Neutrophil (primary cell): Measurements from ENCODE around the gene CCDC121.

ENCODE experiments used
- H3K27ac ChIP-seq: fragments of 200-600 bp; sonication (generic); 2 replicates; pipeline ENCODE4 v1.5.1; 2016; ENCODE audit warnings: mild to moderate bottlenecking, moderate library complexity
- H3K27me3 ChIP-seq: fragments of 200-600 bp; sonication (generic); 2 replicates; pipeline ENCODE4 v1.6.0; 2016; ENCODE audit warnings: mild to moderate bottlenecking
- H3K36me3 ChIP-seq: fragments of 200-600 bp; sonication (generic); 2 replicates; pipeline ENCODE4 v1.5.1; 2017
- H3K4me1 ChIP-seq, 2 experiments: fragments of 200-600 bp in 1 of 2; sonication (generic) in 1 of 2; 1 replicate in 1 of 2; 2 replicates in 1 of 2; pipeline versions ENCODE4 v1.5.1 to v1.6.1; 2013 to 2016; ENCODE audit warnings: low read depth in 1 of 2, low read length in 1 of 2, mild to moderate bottlenecking in 1 of 2, moderate library complexity in 1 of 2; ENCODE audit not compliant: control insufficient read depth in 1 of 2, insufficient read depth in 1 of 2
- H3K4me3 ChIP-seq, 2 experiments: fragments of 200-600 bp in 1 of 2; sonication (generic) in 1 of 2; 1 replicate in 1 of 2; 2 replicates in 1 of 2; pipeline ENCODE4 v1.5.1; 2013 to 2016; ENCODE audit warnings: low read depth in 1 of 2, low read length in 1 of 2, mild to moderate bottlenecking in 1 of 2, moderate library complexity in 1 of 2
- H3K9me3 ChIP-seq: fragments of 200-600 bp; sonication (generic); 2 replicates; pipeline ENCODE4 v1.5.1; 2016
- CTCF ChIP-seq: fragments of 200-600 bp; sonication (generic); IDR thresholded peaks from 2 replicates; pipeline ENCODE4 v1.5.1; 2016; ENCODE audit warnings: antibody characterized with exemption

The CCDC121 gene

DNA sequence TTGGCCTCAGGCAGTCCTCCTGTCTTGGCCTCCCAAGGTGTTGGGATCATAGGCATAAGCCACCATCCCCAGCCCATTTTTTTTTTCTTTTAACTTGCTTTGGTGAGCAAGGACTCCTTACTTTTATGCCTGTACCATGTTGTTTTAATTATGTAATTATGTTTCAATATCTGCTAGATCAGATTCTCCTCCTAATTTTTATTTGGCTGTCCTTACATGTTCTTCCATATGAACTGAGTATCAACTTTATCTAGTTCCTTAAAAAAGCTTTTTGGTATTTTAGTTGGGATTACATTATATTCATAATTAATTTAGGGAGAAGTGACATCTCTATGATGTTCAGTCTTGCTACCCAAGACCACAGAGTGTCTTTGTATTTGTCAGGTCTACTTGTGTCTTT is 16.4 kb upstream of the CCDC121 start:
- peaks cover 67% of the 10 kb centered on the region for H3K36me3 ChIP-seq
- no peaks in the 10 kb centered on the region for H3K9me3 ChIP-seq

GRCh38 chr2:27640722-27641245 is 12.0 kb upstream of the CCDC121 start:
- no peak overlapping the region for H3K27ac ChIP-seq
- TF ChIP-seq CTCF = no peak
- no peaks in the 10 kb centered on the region for H3K4me1 ChIP-seq
- peaks cover 80% of the 10 kb centered on the region for H3K36me3 ChIP-seq
- H3K9me3 ChIP-seq = no peaks in the 10 kb centered on the region
- no peak overlapping the region for H3K4me3 ChIP-seq
- no peaks in the 10 kb centered on the region for H3K27me3 ChIP-seq

More for the DNA sequence above, 16.4 kb upstream of the CCDC121 start:
- Histone ChIP-seq H3K4me1 (no peaks in the 10 kb centered on the region), H3K27me3 (no peaks in the 10 kb centered on the region), H3K27ac (no peak overlapping the region), H3K4me3 (no peak overlapping the region)
- no peak for TF ChIP-seq CTCF

- peaks cover 89% of the 10 kb centered on the region for H3K36me3 ChIP-seq
- H3K4me1 ChIP-seq = no peaks in the 10 kb centered on the region
- no peaks in the 10 kb centered on the region for H3K27me3 ChIP-seq
- H3K9me3 ChIP-seq = no peaks in the 10 kb centered on the region
- TF ChIP-seq CTCF = no peak
- H3K4me3 ChIP-seq = no peak overlapping the region
- H3K27ac ChIP-seq = no peak overlapping the region
Observed at GRCh38 chr2:27638709-27639108, 9.9 kb upstream of the CCDC121 start.

DNA sequence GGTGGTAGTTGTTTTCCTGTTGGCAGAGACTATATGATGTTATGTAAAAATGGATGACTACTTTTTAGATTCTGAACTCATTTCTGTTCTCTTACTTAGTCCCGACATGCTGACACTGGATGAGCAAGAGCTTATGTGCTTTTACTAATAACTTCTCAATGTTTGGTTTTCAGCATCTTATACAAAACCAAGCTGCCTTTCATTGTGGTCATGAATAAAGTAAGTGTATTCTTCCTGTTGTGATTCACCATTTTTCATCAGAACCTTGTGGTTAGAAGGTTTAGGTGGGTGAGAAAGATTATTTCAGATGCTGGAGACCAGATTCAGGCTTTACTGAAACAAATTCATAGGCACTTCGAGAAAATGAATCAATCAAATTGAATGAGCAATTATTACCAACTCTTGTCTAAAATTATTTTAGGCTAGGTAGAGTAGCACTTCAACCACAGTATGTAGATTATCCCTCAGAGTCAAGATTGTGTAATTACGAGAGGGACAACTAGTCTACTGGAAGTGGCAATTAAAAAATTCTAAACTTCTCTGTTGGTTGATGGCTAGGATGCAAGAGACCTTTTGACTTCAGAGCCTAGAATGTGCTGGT is 9.3 kb upstream of the CCDC121 start:
- peaks cover 83% of the 10 kb centered on the region for H3K36me3 ChIP-seq
- no peak overlapping the region for H3K4me3 ChIP-seq
- H3K9me3 ChIP-seq = no peaks in the 10 kb centered on the region
- no peak overlapping the region for H3K27ac ChIP-seq
- no peaks in the 10 kb centered on the region for H3K4me1 ChIP-seq
- TF ChIP-seq CTCF = no peak
- H3K27me3 ChIP-seq = no peaks in the 10 kb centered on the region

DNA sequence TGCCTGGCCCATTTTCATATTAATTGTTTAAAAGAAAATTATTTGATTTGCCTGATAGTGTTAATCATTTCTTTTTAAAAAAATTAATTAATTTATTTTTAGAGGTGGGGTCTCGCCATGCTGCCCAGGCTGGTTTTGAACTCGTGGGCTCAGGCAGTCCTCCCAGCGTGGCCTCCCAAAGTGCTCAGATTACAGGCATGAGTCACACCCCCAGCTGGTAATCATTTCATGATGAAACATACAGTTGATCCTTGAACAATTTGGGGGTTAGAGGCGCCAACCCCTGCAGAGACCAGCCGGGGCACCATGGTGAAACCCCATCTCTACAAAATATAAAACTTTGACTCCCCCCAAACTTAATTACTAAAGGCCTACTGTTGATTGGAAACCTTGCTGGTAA is 8.0 kb upstream of the CCDC121 start:
- no peak for TF ChIP-seq CTCF
- Histone ChIP-seq H3K27me3 (no peaks in the 10 kb centered on the region), H3K36me3 (peaks cover 74% of the 10 kb centered on the region), H3K27ac (no peak overlapping the region), H3K9me3 (no peaks in the 10 kb centered on the region), H3K4me1 (no peaks in the 10 kb centered on the region), H3K4me3 (no peak overlapping the region)
